PC-3 (cell line): ENCODE results near the gene GARIN3. TPM values are rescaled to one million over a fixed set of nuclear protein-coding genes. Genes with fewer than 3 reads are reported as not detected.

Experiments
- ATAC-seq: fragments of 200-7000 bp; cut with Tn5 transposase; 2 replicates; pipeline ENCODE4 v1.9.1; 2020; ENCODE audit warnings: mild to moderate bottlenecking, moderate library complexity
- BruUV-seq: library from RNA; stranded (reverse); fragments of 400-500 nt; replicated peaks from 2 replicates; lab custom pipeline; 2021; lab: Mats Ljungman, UMichigan
- CTCF ChIA-PET: fragments of 300-600 bp; sonication (Branson Sonifier 250); formaldehyde crosslinking; loops from one replicate; lab custom pipeline; 2022; ENCODE audit warnings: antibody characterized with exemption; lab: Charles Lee
- POLR2A ChIA-PET: fragments of 300-600 bp; sonication (Branson Sonifier 250); formaldehyde crosslinking; loops from one replicate; lab custom pipeline; 2022; ENCODE audit warnings: antibody characterized with exemption; ENCODE audit not compliant: unreplicated experiment; lab: Charles Lee
- DNase-seq: peaks from one replicate; pipeline ENCODE4 v3.0.0-alpha.2; 2015
- H2AFZ ChIP-seq: fragments of 300-600 bp; sonication (generic); 2 replicates; pipeline ENCODE4 v1.6.0; 2016; ENCODE audit warnings: antibody characterized with exemption, low read length
- H3F3A ChIP-seq: fragments of 300-600 bp; sonication (generic); one replicate; pipeline ENCODE4 v1.6.0; 2017; ENCODE audit warnings: antibody characterized with exemption, low read length, control low read depth, mild to moderate bottlenecking; ENCODE audit not compliant: unreplicated experiment
- H3K27ac ChIP-seq: fragments of 300-600 bp; sonication (generic); 2 replicates; pipeline ENCODE4 v1.5.1; 2016; ENCODE audit warnings: mild to moderate bottlenecking, low read length
- H3K27me3 ChIP-seq: fragments of 300-600 bp; sonication (generic); 2 replicates; pipeline ENCODE4 v1.6.1; 2016; ENCODE audit warnings: low read length, mixed read lengths
- H3K36me3 ChIP-seq: fragments of 300-600 bp; sonication (generic); 2 replicates; pipeline ENCODE4 v1.6.1; 2016; ENCODE audit warnings: low read depth, mixed run types, low read length, mixed read lengths
- H3K4me1 ChIP-seq: fragments of 300-600 bp; sonication (generic); 2 replicates; pipeline ENCODE4 v1.5.1; 2016; ENCODE audit warnings: low read length; ENCODE audit not compliant: insufficient read depth
- H3K4me2 ChIP-seq: fragments of 300-600 bp; sonication (generic); 2 replicates; pipeline ENCODE4 v1.6.0; 2016; ENCODE audit warnings: low read length
- H3K4me3 ChIP-seq: fragments of 300-600 bp; sonication (generic); 2 replicates; pipeline ENCODE4 v1.5.1; 2016; ENCODE audit warnings: mild to moderate bottlenecking, low read length, mixed read lengths
- H3K79me2 ChIP-seq: fragments of 300-600 bp; sonication (generic); 2 replicates; pipeline ENCODE4 v1.6.1; 2017; ENCODE audit warnings: low read length, mixed read lengths
- H3K9ac ChIP-seq: fragments of 300-600 bp; sonication (generic); 2 replicates; pipeline ENCODE4 v1.6.0; 2016; ENCODE audit warnings: mild to moderate bottlenecking, low read length
- H3K9me2 ChIP-seq: fragments of 300-600 bp; sonication (generic); replicated peaks from 2 replicates; pipeline ENCODE4 v1.6.1; 2016; ENCODE audit warnings: mixed run types, low read length, mixed read lengths
- H3K9me3 ChIP-seq: fragments of 300-600 bp; sonication (generic); 2 replicates; pipeline ENCODE4 v1.6.1; 2016; ENCODE audit warnings: low read length, mixed read lengths
- H4K20me1 ChIP-seq: fragments of 300-600 bp; sonication (generic); 2 replicates; pipeline ENCODE4 v1.6.1; 2016; ENCODE audit warnings: low read length, mixed read lengths
- CTCF ChIP-seq: fragments of 300-600 bp; sonication (generic); conservative IDR thresholded peaks from 2 replicates; pipeline ENCODE4 v1.5.1; 2017; ENCODE audit warnings: antibody characterized with exemption, low read depth, mild to moderate bottlenecking, low read length
- EZH2 ChIP-seq: fragments of 300-600 bp; sonication (generic); IDR thresholded peaks from one replicate; pipeline ENCODE4 v1.6.1; 2017; ENCODE audit warnings: antibody characterized with exemption, mild to moderate bottlenecking, low read length; ENCODE audit not compliant: unreplicated experiment
- EZH2phosphoT487 ChIP-seq: fragments of 300-600 bp; sonication (generic); IDR thresholded peaks from 2 replicates; pipeline ENCODE4 v1.6.1; 2018; ENCODE audit warnings: mild to moderate bottlenecking, antibody characterized with exemption, low read length, borderline replicate concordance
- intact Hi-C: fragments of 100-400 bp; cut with micrococcal nuclease; formaldehyde crosslinking; loops from 2 replicates; pipeline ENCODE4 v1.9.0; 2023
- total RNA-seq: library from RNA; depleted of rRNA; stranded (reverse); fragments of >200 nt; gene quantifications from 2 replicates; pipeline ENCODE4 v1.2.3, GENCODE V29; 2014

GARIN3 gene
- total RNA-seq, 1 experiment from 2014 or later: not detected

GRCh38 chr5:157198277-157198986 lies 32.4 kb upstream of the GARIN3 start:
- no peak overlapping the region for H3K4me3 ChIP-seq
- no peak for TF ChIP-seq CTCF
- no peak for TF ChIP-seq EZH2phosphoT487
- no peak for TF ChIP-seq EZH2
- H2AFZ ChIP-seq: no peak overlapping the region
- no peak overlapping the region for H3K27ac ChIP-seq
- no peak overlapping the region for H3K4me2 ChIP-seq
- DNase-seq: no peak
- ChIA-PET POLR2A (no interaction called here), CTCF (no interaction called here)
- no peak for ATAC-seq
- H3K36me3 ChIP-seq: no peaks in the 10 kb centered on the region
- H3K9me2 ChIP-seq: no peaks in the 10 kb centered on the region
- H3F3A ChIP-seq: no peaks in the 10 kb centered on the region
- no peaks in the 10 kb centered on the region for H3K79me2 ChIP-seq
- no peak overlapping the region for H3K9ac ChIP-seq
- intact Hi-C loops: no loop called here
- H3K27me3 ChIP-seq: peaks cover 89% of the 10 kb centered on the region
- no peaks in the 10 kb centered on the region for H3K4me1 ChIP-seq
- no peaks in the 10 kb centered on the region for H4K20me1 ChIP-seq
- H3K9me3 ChIP-seq: no peaks in the 10 kb centered on the region
- BruUV-seq: no TSS peak

GRCh38 chr5:157197086-157197485 lies 31.0 kb upstream of the GARIN3 start:
- Histone ChIP-seq H3K9ac (no peak overlapping the region), H3K4me1 (no peaks in the 10 kb centered on the region), H3K4me2 (no peak overlapping the region), H3K36me3 (no peaks in the 10 kb centered on the region), H3F3A (no peaks in the 10 kb centered on the region), H3K9me2 (no peaks in the 10 kb centered on the region), H3K4me3 (no peak overlapping the region), H3K27me3 (peaks cover 90% of the 10 kb centered on the region), H3K27ac (no peak overlapping the region), H3K9me3 (no peaks in the 10 kb centered on the region), H2AFZ (no peak overlapping the region), H3K79me2 (no peaks in the 10 kb centered on the region), H4K20me1 (no peaks in the 10 kb centered on the region)
- no TSS peak for BruUV-seq
- ChIA-PET POLR2A (no interaction called here), CTCF (no interaction called here)
- ATAC-seq: no peak
- intact Hi-C loops: no loop called here
- TF ChIP-seq EZH2 (no peak), EZH2phosphoT487 (no peak), CTCF (no peak)
- DNase-seq: no peak

- no peak for ATAC-seq
- POLR2A ChIA-PET: no interaction called here
- CTCF ChIA-PET: no interaction called here
- Histone ChIP-seq H3K4me3 (no peak overlapping the region), H2AFZ (no peak overlapping the region), H4K20me1 (no peaks in the 10 kb centered on the region), H3F3A (no peaks in the 10 kb centered on the region), H3K4me1 (no peaks in the 10 kb centered on the region), H3K27me3 (peaks cover 97% of the 10 kb centered on the region), H3K9ac (no peak overlapping the region), H3K36me3 (no peaks in the 10 kb centered on the region), H3K79me2 (no peaks in the 10 kb centered on the region), H3K27ac (no peak overlapping the region), H3K4me2 (no peak overlapping the region), H3K9me3 (no peaks in the 10 kb centered on the region), H3K9me2 (no peaks in the 10 kb centered on the region)
- intact Hi-C loops: no loop called here
- BruUV-seq: no TSS peak
- no peak for DNase-seq
- TF ChIP-seq CTCF (no peak), EZH2 (no peak), EZH2phosphoT487 (no peak)
Measured at GRCh38 chr5:157196045-157196444, 30.0 kb upstream of the GARIN3 start.
